Measurements from ENCODE around the gene LYPD6.

Gene LYPD6

DNA sequence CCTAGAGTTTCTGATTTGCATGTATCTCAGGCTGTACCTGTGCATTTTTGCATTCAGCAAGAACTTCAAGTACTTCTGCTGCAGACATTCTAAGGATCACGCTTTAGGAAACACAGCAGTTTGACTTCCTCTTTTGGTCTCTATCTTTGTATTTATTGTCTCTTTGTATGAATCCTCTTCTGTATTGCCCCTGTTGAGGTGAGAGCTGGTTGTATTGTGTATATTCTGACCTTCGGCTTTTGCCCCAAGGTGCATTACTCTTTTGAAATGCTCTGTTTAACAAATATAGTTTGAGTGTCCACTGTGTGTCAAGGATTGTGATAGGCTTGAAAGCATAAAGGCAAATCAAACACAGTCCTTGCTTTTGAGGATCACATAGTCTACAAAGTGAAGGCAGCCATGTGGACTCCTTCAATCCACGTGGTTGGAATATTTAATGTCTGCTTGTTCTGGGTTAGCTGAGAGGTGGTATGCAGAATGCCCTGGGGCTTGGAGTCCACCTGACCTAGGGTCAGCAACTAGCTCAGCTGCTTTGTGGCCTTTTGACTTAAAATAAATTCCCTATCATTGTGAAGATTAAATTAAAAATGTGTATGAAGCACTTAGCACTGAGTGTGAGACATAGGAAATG, 108.1 kb downstream of the LYPD6 start:
- no peak for DNase-seq

DNA sequence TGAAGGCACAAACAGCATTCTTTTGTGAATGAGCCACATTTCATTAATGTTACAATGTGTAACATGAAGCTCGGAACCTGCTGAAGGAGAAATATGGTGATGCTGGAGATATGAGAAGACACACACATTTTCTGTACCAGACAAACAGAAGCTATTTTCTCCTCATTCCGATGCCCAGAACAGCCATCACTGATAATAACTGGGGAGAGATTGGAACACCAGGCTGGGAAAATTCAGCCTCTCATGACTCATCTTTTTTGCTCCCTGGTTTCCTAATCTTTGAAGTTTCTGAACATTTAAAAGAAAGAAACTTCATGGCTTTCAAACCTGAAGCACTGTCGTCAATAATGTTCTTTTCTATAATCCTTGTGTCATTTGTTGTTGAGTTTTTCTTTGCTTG, 110.9 kb downstream of the LYPD6 start:
- H3K4me2 ChIP-seq (ENCODE audit: low read depth, low read length) = no peak overlapping the region
- no peaks in the 10 kb centered on the region for H4K20me1 ChIP-seq (ENCODE audit: insufficient read depth, low read length)
- no peaks in the 10 kb centered on the region for H3K9me3 ChIP-seq (replicated peaks; ENCODE audit: insufficient read depth, low read length)
- H3K4me3 ChIP-seq (ENCODE audit: low read length) = no peak overlapping the region
- no peak overlapping the region for H3K9ac ChIP-seq (ENCODE audit: low read length)
- H3F3A ChIP-seq (ENCODE audit: insufficient read depth, low read length) = no peaks in the 10 kb centered on the region
- no peaks in the 10 kb centered on the region for H3K9me2 ChIP-seq (replicated peaks; ENCODE audit: insufficient read depth, low read length)
- H3K36me3 ChIP-seq (replicated peaks; ENCODE audit: insufficient read depth, low read length) = no peaks in the 10 kb centered on the region
- DNase-seq = no peak
- H2AFZ ChIP-seq (ENCODE audit: low read length) = no peak overlapping the region
- H3K27ac ChIP-seq (ENCODE audit: low read length) = no peak overlapping the region
- TF ChIP-seq EZH2phosphoT487 (IDR thresholded peaks at IDR 0.05; ENCODE audit: low read length) (no peak), EZH2 (optimal IDR thresholded peaks at IDR 0.05; ENCODE audit: low read depth, low read length) (no peak)
- TF ChIP-seq, protein P1, sequence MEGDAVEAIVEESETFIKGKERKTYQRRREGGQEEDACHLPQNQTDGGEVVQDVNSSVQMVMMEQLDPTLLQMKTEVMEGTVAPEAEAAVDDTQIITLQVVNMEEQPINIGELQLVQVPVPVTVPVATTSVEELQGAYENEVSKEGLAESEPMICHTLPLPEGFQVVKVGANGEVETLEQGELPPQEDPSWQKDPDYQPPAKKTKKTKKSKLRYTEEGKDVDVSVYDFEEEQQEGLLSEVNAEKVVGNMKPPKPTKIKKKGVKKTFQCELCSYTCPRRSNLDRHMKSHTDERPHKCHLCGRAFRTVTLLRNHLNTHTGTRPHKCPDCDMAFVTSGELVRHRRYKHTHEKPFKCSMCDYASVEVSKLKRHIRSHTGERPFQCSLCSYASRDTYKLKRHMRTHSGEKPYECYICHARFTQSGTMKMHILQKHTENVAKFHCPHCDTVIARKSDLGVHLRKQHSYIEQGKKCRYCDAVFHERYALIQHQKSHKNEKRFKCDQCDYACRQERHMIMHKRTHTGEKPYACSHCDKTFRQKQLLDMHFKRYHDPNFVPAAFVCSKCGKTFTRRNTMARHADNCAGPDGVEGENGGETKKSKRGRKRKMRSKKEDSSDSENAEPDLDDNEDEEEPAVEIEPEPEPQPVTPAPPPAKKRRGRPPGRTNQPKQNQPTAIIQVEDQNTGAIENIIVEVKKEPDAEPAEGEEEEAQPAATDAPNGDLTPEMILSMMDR (IDR thresholded peaks at IDR 0.05; ENCODE audit: low read length) = no peak
- H3K4me1 ChIP-seq (ENCODE audit: low read length) = no peaks in the 10 kb centered on the region
- H3K79me2 ChIP-seq (ENCODE audit: low read length) = no peaks in the 10 kb centered on the region
- no peaks in the 10 kb centered on the region for H3K27me3 ChIP-seq (replicated peaks; ENCODE audit: insufficient read depth, low read length)

More for the DNA sequence above, 108.1 kb downstream of the LYPD6 start:
- Histone ChIP-seq H4K20me1 (ENCODE audit: insufficient read depth, low read length) (no peaks in the 10 kb centered on the region), H3K27me3 (replicated peaks; ENCODE audit: insufficient read depth, low read length) (no peaks in the 10 kb centered on the region), H3K4me1 (ENCODE audit: low read length) (no peaks in the 10 kb centered on the region), H3K27ac (ENCODE audit: low read length) (no peak overlapping the region), H3K36me3 (replicated peaks; ENCODE audit: insufficient read depth, low read length) (no peaks in the 10 kb centered on the region), H3K9me3 (replicated peaks; ENCODE audit: insufficient read depth, low read length) (no peaks in the 10 kb centered on the region), H3K4me2 (ENCODE audit: low read depth, low read length) (no peak overlapping the region), H3K9ac (ENCODE audit: low read length) (no peak overlapping the region), H3K9me2 (replicated peaks; ENCODE audit: insufficient read depth, low read length) (no peaks in the 10 kb centered on the region), H3F3A (ENCODE audit: insufficient read depth, low read length) (no peaks in the 10 kb centered on the region), H3K79me2 (ENCODE audit: low read length) (no peaks in the 10 kb centered on the region), H3K4me3 (ENCODE audit: low read length) (no peak overlapping the region), H2AFZ (ENCODE audit: low read length) (no peak overlapping the region)
- TF ChIP-seq EZH2phosphoT487 (IDR thresholded peaks at IDR 0.05; ENCODE audit: low read length) (no peak), EZH2 (optimal IDR thresholded peaks at IDR 0.05; ENCODE audit: low read depth, low read length) (no peak)
- TF ChIP-seq, protein P1 (IDR thresholded peaks at IDR 0.05; ENCODE audit: low read length) = no peak

DNA sequence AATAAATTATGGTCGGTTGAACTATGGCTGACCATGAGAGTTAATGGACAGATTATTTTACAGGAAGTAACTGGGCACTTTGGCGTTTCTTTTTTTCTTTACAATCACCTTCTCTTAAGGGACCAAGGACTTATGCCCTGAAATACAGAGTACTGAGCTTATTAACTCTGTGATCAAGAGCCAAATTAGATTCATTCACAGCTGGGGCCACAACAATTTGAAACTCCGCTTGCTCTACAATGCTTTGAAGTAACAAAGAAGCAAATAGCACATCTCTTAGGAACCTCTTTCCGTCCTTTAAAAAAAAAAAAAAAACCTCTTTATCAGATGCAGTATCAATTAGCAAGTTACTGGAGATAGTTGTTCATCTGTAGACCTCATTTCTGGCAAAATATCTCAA, 112.0 kb downstream of the LYPD6 start:
- no peaks in the 10 kb centered on the region for H3K9me3 ChIP-seq (replicated peaks; ENCODE audit: insufficient read depth, low read length)
- no peaks in the 10 kb centered on the region for H4K20me1 ChIP-seq (ENCODE audit: insufficient read depth, low read length)
- no peaks in the 10 kb centered on the region for H3F3A ChIP-seq (ENCODE audit: insufficient read depth, low read length)
- DNase-seq = no peak
- H3K9ac ChIP-seq (ENCODE audit: low read length) = no peak overlapping the region
- H3K27me3 ChIP-seq (replicated peaks; ENCODE audit: insufficient read depth, low read length) = no peaks in the 10 kb centered on the region
- no peak for TF ChIP-seq EZH2 (optimal IDR thresholded peaks at IDR 0.05; ENCODE audit: low read depth, low read length)
- TF ChIP-seq, protein P1 (IDR thresholded peaks at IDR 0.05; ENCODE audit: low read length) = no peak
- no peak for TF ChIP-seq EZH2phosphoT487 (IDR thresholded peaks at IDR 0.05; ENCODE audit: low read length)
- H3K4me2 ChIP-seq (ENCODE audit: low read depth, low read length) = no peak overlapping the region
- H3K79me2 ChIP-seq (ENCODE audit: low read length) = no peaks in the 10 kb centered on the region
- H2AFZ ChIP-seq (ENCODE audit: low read length) = no peak overlapping the region
- H3K36me3 ChIP-seq (replicated peaks; ENCODE audit: insufficient read depth, low read length) = no peaks in the 10 kb centered on the region
- no peaks in the 10 kb centered on the region for H3K9me2 ChIP-seq (replicated peaks; ENCODE audit: insufficient read depth, low read length)
- no peaks in the 10 kb centered on the region for H3K4me1 ChIP-seq (ENCODE audit: low read length)
- H3K4me3 ChIP-seq (ENCODE audit: low read length) = no peak overlapping the region
- H3K27ac ChIP-seq (ENCODE audit: low read length) = no peak overlapping the region

Data from MM.1S (cell line).